GM19397 (cell line): ENCODE data around the gene PCSK4.
"Not testable (repeated sequence)": the region's sequence is repeated elsewhere in the genome, so short reads cannot be mapped to it uniquely, and the experiment has no call there.

Source experiments
- ATAC-seq: cut with Tn5 transposase; IDR thresholded peaks from one replicate; pipeline ENCODE4 v1.9.1; 2021; ENCODE audit warnings: mild to moderate bottlenecking, moderate library complexity; ENCODE audit not compliant: unreplicated experiment

PCSK4 gene

GRCh38 chr19:1441677-1442438 is 48.3 kb downstream of the PCSK4 start:
- ATAC-seq, result no peak

- no peak for ATAC-seq
These were observed 49.1 kb downstream of the PCSK4 start for GRCh38 chr19:1441022-1441426.

GRCh38 chr19:1440418-1440801 is 49.7 kb downstream of the PCSK4 start:
- ATAC-seq, result no peak

DNA sequence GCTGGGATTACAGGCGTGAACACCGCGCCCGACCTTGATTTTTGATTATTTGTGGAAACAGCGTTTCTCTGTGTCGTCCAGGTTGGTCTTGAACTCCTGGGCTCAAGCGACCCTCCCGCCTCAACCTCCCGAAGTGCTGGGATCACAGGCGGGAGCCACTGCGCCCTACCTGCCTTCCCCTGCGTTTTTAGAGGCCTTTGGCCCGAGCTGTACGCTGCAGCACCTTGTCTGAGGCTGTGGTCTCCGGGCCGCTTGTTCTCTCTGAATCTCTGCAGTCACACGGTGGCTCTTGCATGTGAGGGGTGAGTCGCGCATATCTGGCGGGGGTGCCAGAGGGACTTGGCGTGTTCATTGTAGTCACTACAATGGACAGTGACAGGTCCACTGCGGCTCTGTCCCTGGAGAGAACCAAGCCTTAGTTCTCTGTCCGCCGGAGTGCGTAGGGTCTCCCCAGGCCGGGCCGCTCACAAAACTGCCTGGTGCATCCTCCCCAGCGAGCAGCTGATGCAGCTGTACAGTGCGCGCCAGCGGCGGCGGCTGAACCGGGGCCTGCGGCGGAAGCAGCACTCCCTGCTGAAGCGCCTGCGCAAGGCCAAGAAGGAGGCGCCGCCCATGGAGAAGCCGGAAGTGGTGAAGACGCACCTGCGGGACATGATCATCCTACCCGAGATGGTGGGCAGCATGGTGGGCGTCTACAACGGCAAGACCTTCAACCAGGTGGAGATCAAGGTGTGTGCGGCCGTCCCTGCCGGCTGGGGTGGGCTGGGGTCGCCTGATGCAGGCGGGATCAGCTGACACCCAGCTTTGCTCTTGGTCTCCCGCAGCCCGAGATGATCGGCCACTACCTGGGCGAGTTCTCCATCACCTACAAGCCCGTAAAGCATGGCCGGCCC is 50.4 kb downstream of the PCSK4 start:
- not testable (repeated sequence) for ATAC-seq

DNA sequence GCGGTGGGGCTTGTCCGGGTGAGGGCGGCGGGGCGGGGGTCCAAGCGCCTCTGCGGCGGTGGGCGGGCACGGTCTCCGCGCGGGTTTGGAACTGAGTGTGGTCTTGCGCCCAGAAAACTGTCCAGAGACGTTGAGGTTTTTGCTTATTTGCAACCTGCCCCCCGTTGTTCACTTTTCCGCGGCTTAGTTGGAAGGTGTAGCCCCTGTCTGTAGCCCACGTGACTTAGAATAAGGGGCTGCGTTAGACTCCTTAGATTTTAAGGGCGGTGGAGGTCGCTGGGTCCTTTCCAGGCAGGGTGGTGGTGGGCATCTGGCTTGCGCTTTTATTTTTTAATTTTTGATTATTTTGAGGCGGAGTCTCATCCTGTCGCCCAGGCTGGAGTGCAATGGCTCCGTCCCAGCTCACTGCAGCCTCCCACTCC is 51.2 kb downstream of the PCSK4 start:
- ATAC-seq, result no peak

DNA sequence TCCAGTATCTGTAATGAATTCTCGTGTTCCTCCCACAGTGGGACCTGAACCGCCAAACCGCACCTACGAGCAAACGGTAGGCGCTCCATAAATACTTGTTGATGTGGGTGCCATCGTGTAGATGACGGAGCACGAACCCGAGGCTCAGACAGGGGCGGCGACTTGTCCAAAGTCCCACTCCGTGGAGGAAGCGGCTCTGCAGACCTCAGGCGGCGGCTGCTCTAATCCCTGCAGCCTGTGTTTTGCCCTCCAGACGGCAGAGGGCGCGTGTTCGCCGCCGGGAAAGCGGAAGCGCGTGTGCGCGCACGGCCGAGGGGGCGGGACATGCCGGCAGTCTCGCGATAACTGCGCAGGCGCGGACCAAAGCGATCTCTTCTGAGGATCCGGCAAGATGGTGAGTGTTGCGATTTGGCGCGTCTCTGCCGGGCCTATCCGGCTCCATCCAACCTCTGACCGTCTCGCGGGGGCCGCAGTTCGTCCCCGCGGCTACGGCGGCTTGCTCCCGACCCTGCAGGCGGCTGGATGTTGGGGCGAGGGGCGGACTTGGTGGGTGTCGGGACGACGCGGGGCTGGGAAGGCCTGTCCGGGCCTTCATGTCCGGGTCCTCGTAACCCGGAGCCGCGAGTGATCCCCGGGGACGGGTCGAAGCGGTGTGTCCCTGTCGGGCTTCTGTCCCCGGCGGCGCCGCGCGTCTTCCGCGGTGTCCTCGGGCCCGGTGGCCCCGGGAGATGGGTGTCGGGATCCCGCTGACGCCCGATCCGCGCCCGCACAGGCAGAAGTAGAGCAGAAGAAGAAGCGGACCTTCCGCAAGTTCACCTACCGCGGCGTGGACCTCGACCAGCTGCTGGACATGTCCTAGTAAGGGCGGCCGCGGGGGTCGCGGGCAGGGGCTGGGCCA is 51.9 kb downstream of the PCSK4 start, which contains the start of gene RPS15:
TSS of gene RPS15 (plus strand) at position 362 of the 898 bp plus-strand sequence. CDS start at position 392, 30 bp downstream.
- peak; percentile 81 for ATAC-seq

GRCh38 chr19:1437609-1438008 is 52.5 kb downstream of the PCSK4 start:
- no peak for ATAC-seq

- ATAC-seq, result no peak
These were observed 54.7 kb downstream of the PCSK4 start for GRCh38 chr19:1435378-1435989.

- ATAC-seq, result no peak
These were observed 55.5 kb downstream of the PCSK4 start for GRCh38 chr19:1434577-1435060.

GRCh38 chr19:1434040-1434366 is 56.1 kb downstream of the PCSK4 start:
- ATAC-seq, result no peak

DNA sequence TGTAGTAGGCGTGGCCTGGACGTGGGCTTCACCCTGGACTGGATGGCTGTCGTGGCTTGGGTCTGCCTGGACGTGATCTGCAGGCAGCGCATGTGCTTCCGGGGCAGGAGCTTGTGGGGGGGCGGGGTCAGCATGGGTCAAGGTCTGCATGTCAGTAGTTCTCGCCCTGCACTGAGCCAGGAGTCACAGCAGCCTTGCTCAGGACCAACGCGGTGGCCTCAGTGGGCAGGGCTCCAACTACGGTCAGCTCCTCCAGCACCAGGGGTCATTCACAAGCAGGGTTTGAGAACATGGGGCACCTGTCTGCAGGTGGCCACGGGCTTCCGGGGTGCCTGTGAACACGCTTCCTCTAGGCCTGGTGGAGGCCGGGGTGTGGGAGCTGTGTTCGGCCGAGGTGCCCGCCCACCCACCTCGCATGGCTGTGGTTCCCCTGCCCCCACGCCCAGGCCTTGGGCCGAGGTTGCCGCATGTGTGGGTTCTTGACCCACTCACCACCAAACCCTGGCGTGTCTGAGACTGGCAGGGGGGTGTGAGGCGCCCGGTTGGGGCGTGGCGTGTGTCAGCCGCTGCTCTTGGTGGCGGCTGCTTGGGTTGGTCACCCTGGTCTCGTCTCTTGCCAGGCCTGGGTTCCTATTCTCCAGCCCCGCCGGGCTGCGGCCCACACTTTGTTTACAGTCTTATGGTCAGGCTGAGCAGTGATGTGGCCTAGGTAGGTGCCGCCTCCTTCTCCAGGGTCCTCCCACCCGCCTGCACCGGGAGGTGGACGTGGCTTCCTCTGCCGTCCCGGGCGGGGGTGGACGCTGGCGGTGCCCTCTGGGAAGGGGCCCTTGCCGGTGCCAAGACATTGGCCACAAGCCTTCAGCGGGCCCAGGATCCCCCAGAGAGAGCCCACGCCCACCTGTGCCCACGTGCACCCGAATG is 56.8 kb downstream of the PCSK4 start:
- ATAC-seq, result no peak

DNA sequence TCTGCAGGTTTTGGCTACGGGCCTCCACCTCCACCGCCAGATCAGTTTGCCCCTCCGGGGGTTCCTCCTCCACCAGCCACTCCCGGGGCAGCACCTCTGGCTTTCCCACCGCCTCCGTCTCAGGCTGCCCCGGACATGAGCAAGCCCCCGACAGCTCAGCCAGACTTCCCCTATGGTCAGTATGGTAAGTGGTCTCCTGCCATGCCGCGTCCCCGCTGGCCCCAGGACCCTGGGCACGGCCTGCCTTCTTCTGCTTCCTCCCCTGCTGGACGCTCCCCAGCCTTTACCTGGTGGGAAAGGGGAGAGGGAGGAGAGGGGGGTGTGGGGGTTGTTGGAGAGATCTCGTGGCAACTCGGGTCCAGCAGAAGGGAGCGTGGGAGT is 57.7 kb downstream of the PCSK4 start:
- no peak for ATAC-seq

DNA sequence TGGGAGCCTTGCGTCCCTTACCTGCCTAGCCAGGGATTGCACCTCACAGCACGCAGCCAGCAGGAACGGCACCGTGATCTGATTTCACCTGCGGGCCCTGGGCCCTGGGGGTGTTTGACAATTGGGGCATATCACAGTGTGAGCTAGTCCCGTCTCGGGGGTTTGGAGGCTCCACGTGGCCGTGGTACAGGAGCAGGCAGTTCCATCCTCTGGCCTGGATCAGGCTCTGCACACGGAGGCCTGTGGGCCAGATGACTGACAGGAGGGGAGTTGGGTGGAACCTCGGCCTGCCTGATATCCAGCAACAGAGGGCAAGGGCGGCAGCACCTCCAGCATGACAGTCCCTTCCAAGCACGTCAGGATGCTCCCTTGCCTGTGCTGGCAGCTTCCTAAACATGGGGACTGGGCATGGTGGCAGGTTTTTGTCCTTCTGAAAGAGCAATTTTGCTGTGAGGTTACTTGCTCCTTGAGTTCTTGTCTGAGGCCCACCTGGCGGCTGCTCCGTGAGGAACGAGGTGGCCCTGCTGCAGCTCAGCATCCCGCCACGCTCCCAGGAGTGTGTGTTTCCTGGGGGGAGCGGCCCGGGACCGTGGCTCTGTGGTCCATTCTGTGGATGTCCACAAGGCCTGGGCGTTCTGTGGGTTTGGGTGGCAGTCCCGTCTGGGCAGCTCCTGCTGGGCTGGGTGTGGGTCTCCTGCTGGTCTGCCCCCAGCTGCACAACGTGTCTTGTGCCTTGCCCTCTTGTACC is 58.2 kb downstream of the PCSK4 start:
- ATAC-seq, result no peak
